CD4-positive, alpha-beta T cell treated with Interleukin-17A for 1 hour (primary cell): Measurements from ENCODE around the gene BORCS5.
A peak's percentile ranks its signal among the peaks of the same experiment; 100 is the strongest.
"Not testable (repeated sequence)": the region's sequence is repeated elsewhere in the genome, so short reads cannot be mapped to it uniquely, and the experiment has no call there.

Experiments
- DNase-seq: peaks from one replicate; pipeline ENCODE4 v3.0.0-alpha.2; 2020

Gene BORCS5

DNA sequence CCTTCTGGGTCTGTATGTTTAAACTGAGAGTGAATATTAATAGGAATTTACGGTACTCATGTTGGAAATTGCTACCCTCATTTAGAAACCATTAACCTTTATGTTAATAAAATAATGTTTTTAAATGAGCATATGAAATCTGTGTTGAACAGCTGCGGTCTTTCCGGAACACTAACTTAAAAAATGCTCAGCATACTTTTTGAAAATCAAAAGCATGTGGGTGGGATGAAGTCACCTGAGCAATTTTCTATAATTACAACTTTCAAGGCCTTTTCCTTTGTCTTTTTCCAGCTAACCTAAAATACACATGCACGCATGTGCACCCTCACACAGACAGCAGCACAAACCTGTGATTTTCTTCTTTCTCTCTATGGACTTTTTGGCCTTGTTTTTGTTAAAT, 39.8 kb downstream of the BORCS5 start:
- DNase-seq, result no peak

- DNase-seq, result no peak
Observed at GRCh38 chr12:12397184-12397583, 40.3 kb downstream of the BORCS5 start.

DNA sequence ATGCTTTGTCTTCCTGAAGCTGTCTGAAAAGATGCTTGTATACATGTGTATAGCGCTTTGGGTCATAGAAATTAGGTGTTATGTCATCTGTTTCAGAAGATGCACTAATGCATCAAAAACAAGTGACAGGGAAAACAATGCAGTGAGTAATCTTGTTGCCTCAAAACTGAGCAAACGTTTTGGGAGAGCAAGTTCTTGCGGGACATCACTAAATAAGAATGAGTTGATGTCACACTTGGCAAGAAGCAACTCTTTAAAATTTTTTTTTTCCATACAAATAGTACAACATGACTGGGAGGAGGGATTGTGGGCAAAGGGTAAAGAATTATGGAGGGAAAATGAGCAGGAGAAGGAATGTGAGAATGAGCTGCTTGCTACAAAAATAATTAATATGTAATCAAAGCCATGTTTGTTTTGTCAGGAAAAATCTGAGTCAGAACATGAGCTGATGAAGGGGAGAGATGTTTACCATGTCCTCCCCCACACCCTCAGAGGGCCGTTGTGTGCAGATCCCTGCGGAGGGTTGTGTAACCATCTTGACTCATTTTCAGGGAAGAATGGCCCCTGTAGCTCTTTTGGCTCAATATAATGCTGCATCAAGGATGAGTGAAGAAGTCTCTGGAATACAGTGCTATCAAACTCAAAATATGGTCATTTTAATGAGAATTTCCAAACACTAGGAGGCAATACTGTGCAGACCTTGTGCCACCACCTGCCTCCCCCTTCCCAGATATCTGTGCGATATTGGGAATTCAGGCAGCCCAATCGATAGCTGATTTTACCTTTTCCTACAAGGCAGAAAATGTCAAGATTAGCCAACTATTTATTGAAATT, 41.4 kb downstream of the BORCS5 start:
- DNase-seq, result no peak

GRCh38 chr12:12399161-12399560, 42.3 kb downstream of the BORCS5 start:
- no peak for DNase-seq

DNA sequence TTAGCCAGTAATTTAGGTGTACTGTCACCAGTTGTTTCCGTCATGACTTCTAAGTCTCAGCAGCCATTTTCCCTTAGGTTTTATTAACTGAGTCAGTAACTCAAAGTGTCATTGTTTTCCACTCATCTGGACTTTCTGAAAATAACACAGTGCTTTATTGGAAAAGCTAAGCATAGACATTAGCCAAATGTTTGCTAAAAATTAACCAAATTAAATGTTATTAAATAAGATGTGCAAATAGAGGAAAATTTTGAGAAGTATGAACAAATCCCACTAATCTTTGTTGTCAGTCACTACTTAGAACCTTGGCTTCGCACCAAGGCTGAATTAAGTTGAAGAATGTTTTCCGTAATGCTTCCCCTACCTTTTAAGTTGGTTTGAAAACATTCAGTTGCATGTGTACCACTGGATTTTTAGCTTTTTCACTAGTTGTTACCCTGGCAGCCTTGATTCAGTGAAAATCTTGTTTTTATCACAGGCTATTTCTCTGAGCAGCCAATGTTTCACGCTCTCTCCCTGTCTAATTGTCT, 43.0 kb downstream of the BORCS5 start:
- DNase-seq, result no peak

DNA sequence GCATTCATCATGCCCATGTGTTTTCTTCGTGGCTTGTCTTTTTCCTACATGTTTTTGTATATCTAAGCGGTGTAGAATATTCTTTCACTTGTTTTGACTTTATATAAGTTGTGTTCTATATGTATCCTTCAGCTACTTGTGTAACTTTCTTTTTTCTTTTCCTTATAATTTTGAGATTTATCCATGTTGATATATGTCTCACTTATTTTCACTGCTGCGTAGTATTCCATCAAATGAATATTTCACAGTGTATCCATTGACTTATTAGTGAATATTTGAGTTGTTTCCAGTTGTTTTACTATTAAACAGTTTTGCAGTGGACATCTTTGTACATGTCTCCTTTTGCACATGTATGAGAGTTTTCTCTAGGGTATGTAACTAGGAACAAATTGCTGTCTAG, 43.9 kb downstream of the BORCS5 start:
- DNase-seq, result no peak

- no peak for DNase-seq
Observed at GRCh38 chr12:12403264-12404248, 46.7 kb downstream of the BORCS5 start.

GRCh38 chr12:12404297-12404696, 47.4 kb downstream of the BORCS5 start:
- DNase-seq, result no peak

- no peak for DNase-seq
Observed at GRCh38 chr12:12405882-12406281, 49.0 kb downstream of the BORCS5 start.

DNA sequence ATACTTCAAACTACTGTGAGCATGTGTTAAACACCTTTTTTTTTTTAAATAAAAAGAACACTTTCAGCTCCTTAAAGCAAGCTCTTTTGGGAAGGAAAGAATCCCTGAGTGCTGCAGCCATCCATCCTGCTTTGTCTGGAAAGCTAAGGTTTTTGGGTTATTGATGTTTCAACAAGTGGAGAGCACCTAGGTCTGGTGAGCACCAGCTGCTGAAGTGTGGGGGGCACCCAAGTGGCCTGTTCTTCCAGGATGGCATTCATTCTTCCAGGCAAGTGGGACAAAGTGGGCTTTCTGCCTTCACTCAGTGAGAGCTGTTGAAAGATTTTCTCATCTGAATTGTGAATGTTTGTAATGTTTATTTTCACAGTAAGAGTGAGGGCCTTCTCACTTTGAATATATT, 49.9 kb downstream of the BORCS5 start:
- no peak for DNase-seq

DNA sequence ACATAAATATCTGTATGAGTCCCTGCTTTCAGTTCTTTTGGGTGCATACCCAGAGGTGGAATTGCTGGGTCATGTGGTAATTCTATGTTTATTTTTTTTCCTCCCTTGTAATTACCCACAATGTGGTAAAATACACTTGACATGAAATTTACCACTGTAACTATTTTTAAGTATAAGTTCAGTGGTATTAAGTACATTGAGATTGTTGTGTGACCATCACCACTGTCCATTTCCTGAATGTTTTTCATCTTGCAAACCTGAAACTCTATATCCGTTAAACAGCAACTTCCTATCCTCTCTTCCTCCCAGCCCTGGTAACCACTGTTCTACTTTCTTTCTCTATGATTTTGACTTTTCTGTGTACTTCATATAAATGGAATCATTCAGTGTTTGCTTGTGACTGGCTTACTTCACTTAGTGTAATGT, 51.4 kb downstream of the BORCS5 start:
- DNase-seq, result peak; percentile 37

DNA sequence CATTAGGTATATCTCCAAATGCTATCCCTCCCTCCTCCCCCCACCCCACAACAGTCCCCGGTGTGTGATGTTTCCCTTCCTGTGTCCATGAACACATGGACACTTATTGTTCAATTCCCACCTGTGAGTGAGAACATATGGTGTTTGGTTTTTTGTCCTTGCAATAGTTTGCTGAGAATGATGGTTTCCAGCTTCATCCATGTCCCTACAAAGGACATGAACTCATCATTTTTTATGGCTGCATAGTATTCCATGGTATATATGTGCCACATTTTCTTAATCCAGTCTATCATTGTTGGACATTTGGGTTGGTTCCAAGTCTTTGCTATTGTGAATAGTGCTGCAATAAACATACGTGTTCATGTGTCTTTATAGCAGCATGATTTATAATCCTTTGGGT, 52.5 kb downstream of the BORCS5 start:
- DNase-seq, result not testable (repeated sequence)

DNA sequence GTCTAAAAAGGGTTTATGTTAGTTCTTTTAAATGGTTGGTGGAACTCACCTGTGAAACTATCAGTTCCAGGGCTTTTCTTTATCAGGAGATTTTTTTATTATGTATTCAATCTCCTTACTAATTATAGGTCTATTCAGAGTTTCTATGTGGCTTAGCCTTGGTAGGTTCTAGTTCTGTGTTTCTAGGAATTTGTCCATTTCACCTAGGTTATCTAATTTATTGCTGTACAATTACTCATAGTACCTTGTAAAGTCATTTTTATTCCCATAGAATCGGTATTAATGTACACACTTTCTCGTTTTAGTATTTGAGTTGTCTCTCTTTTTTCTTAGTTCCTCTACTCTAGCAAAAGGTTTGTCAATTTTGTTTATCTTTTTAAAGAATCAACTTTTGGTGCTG, 59.0 kb downstream of the BORCS5 start:
- no peak for DNase-seq

DNA sequence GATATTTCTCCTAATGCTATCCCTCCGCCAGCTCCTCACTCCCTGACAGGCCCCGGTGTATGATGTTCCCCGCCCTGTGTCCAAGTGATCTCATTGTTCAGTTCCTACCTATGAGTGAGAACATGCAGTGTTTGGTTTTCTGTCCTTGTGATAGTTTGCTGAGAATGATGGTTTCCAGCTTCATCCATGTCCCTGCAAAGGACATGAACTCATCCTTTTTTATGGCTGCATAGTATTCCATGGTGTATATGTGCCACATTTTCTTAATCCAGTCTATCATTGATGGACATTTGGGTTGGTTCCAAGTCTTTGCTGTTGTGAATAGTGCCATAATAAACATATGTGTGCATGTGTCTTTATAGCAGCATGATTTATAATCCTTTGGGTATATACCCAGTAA, 62.3 kb downstream of the BORCS5 start:
- DNase-seq, result not testable (repeated sequence)

GRCh38 chr12:12423367-12423766, 66.5 kb downstream of the BORCS5 start:
- DNase-seq, result no peak

- no peak for DNase-seq
Observed at GRCh38 chr12:12425001-12425400, 68.1 kb downstream of the BORCS5 start.

DNA sequence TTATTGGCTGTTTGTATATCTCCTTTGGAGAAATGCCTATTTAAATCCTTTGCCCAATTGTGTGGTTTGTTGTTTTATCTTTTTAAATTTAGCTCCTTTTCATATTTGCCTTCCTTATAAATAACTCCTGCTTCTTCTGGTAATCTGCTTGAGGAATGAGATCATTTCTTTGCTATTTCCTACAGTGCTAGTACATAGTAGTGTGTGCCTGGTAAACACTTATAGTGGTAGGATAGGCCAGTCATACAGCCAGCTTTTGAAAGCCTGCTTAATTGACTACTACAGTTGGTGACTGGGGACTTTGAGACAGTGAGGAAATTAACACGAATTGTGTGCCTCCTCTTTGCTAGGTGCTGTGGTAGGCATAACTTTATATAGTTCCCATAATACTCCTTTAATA, 68.7 kb downstream of the BORCS5 start:
- DNase-seq, result no peak

DNA sequence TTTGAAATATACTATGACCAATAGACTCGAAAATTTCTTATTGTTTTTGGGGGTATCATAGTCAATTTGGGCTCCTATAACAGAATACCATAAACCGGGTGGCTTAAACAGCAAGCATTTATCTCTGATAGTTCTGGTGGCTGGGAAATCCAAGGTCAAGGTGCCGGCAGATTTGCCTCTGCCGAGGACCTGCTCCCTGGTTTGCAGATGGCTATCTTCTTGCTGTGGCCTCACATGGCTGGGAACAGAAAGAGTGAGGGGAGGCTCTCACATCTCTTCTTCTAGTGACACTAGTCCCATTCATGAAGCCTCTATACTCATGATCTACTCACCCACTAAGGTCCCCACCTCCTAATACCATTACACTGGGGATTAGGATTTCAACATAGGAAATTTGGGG, 70.7 kb downstream of the BORCS5 start:
- no peak for DNase-seq

- no peak for DNase-seq
Observed at GRCh38 chr12:12428047-12428446, 71.2 kb downstream of the BORCS5 start.

DNA sequence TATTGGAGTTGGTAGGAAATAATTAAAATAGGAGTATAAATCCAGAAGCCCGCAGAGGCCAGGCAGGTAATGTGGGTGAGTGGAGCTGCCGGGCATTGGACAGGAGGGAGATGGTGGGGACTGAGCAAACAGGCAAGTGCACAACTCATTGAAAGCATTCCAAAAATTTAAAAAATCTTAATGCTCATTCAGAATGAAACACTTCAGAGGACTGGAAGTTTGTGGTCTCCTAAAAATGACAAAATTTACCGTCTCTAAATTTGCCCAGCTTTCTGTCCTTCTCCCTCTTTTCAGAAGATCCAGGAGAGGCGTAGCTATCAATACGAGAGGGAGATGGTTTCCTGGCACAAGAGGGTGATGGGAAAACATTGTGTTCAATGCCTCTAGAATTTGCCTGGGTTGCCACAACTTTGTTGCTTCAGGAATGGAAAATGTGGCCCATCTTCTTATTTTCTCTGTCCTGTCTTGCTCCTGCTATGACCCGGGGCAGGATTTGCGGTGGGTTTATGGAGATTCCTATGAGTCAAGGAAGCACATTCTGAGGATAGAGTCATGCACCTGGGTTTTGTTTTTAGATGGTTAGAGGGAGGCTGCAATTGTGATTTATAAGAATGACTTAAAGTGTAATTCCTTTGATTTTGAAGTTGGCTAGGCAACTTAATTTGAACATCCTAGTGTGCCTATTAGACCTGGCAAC, 72.2 kb downstream of the BORCS5 start:
- no peak for DNase-seq

- no peak for DNase-seq
Observed at GRCh38 chr12:12432364-12432763, 75.5 kb downstream of the BORCS5 start.

GRCh38 chr12:12433203-12433731, 76.4 kb downstream of the BORCS5 start:
- DNase-seq, result no peak
